K562 (cell line): ENCODE results near the gene WTAP. TPM values are rescaled to one million over a fixed set of nuclear protein-coding genes. Genes with fewer than 3 reads are reported as not detected.

Source experiments
- BRD4 ChIP-seq: fragments of 200-600 bp; sonication (generic); IDR thresholded peaks from 2 replicates; pipeline ENCODE4 v1.6.1; 2017; ENCODE audit warnings: inconsistent platforms
- CBX1 ChIP-seq: sonication (generic); IDR thresholded peaks from 2 replicates; pipeline ENCODE4 v1.6.1; 2016; ENCODE audit warnings: antibody characterized with exemption, low read depth, mild to moderate bottlenecking
- CCNT2 ChIP-seq: IDR thresholded peaks from 2 replicates; pipeline ENCODE4 v1.6.1; 2011; ENCODE audit warnings: borderline replicate concordance, low read depth, mild to moderate bottlenecking, moderate library complexity, mixed read lengths, low read length; ENCODE audit not compliant: insufficient read length; ENCODE audit errors: extremely low read depth
- GTF2F1 ChIP-seq: IDR thresholded peaks from 2 replicates; pipeline ENCODE4 v1.6.1; 2011; ENCODE audit warnings: low read depth, low read length, improper control_type of control experiment
- HDAC3 ChIP-seq: fragments of 450-650 bp; IDR thresholded peaks from 2 replicates; pipeline ENCODE4 v1.6.1; 2018; ENCODE audit warnings: borderline replicate concordance, mild to moderate bottlenecking, moderate library complexity; ENCODE audit not compliant: partially characterized antibody
- LARP7 ChIP-seq: fragments of 450-650 bp; IDR thresholded peaks from 2 replicates; pipeline ENCODE4 v1.6.1; 2016
- LCOR ChIP-seq: sonication (generic); formaldehyde crosslinking; IDR thresholded peaks from 2 replicates; pipeline ENCODE4 v1.8.0; 2022; ENCODE audit warnings: mild to moderate bottlenecking, missing genetic modification reagents
- SP2 ChIP-seq: IDR thresholded peaks from 2 replicates; pipeline ENCODE4 v1.6.1; 2011; ENCODE audit warnings: mild to moderate bottlenecking, low read depth, low read length, moderate library complexity; ENCODE audit not compliant: poor library complexity, severe bottlenecking; ENCODE audit errors: extremely low read depth
- ZNF253 ChIP-seq: fragments of 250-450 bp; sonication (Bioruptor Pico); conservative IDR thresholded peaks from 2 replicates; pipeline ENCODE4 v1.6.1; 2021; ENCODE audit warnings: mild to moderate bottlenecking
- ZNF445 ChIP-seq: fragments of 250-450 bp; sonication (Bioruptor Pico); IDR thresholded peaks from 2 replicates; pipeline ENCODE4 v1.4.0; 2020; ENCODE audit warnings: low read depth, mild to moderate bottlenecking, moderate library complexity
- polyA plus RNA-seq, 8 experiments: library from polyadenylated mRNA; depleted of rRNA in 4 of 8; stranded (reverse) in 5 of 8; unstranded in 3 of 8; fragments of >200 nt; fragmentation: Nextera tagmentation in 2 of 8; fragmentation: Illumina TruSeq in 1 of 8; extraction: Ambion mirVana in 2 of 8; extraction: Trizol in 1 of 8; gene quantifications; 2 replicates each; pipeline versions ENCODE4 v1.2.1 to v1.2.3, GENCODE V29; 2011 to 2014; ENCODE audit warnings: inconsistent platforms in 1 of 8, missing spikeins in 1 of 8
- total RNA-seq, 7 experiments: library from RNA; depleted of rRNA in 6 of 7; stranded (reverse); fragments of >200 nt in 6 of 7; fragmentation: Illumina TruSeq in 2 of 7; extraction: Trizol in 2 of 7; gene quantifications; 2 replicates each; pipeline versions ENCODE4 v1.2.1 to v1.2.3, GENCODE V29; 2011 to 2021; ENCODE audit warnings: low replicate concordance in 1 of 7
- TF ChIP-seq, protein P1 (sequence below), 2 experiments: fragments of 450-650 bp in 1 of 2; sonication (generic) in 1 of 2; formaldehyde crosslinking in 1 of 2; IDR thresholded peaks; 2 replicates each; pipeline versions ENCODE4 v1.7.1 to v1.9.0; 2016 to 2022; ENCODE audit warnings: inconsistent platforms in 1 of 2, mild to moderate bottlenecking in 1 of 2, missing genetic modification reagents in 1 of 2
- TF ChIP-seq, protein P2 (sequence below): fragments of 450-650 bp; conservative IDR thresholded peaks from 2 replicates; pipeline ENCODE4 v1.6.1; 2016; ENCODE audit warnings: missing genetic modification characterization, low read depth, mild to moderate bottlenecking, control low read depth, missing compliant biosample characterization
- TF ChIP-seq, protein P3 (sequence below): sonication (generic); IDR thresholded peaks from 2 replicates; pipeline ENCODE4 v1.6.1; 2016
- TF ChIP-seq, protein P4 (sequence below): sonication (generic); formaldehyde crosslinking; IDR thresholded peaks from 2 replicates; pipeline ENCODE4 v1.8.0; 2022; ENCODE audit warnings: mild to moderate bottlenecking, missing genetic modification reagents

Gene WTAP
- total and polyA plus RNA-seq, 9 of the 15 experiments (the other 6 are each of a cell fraction or from before 2014, with no cell fraction given): 52.4 to 156 (median 110) TPM

DNA sequence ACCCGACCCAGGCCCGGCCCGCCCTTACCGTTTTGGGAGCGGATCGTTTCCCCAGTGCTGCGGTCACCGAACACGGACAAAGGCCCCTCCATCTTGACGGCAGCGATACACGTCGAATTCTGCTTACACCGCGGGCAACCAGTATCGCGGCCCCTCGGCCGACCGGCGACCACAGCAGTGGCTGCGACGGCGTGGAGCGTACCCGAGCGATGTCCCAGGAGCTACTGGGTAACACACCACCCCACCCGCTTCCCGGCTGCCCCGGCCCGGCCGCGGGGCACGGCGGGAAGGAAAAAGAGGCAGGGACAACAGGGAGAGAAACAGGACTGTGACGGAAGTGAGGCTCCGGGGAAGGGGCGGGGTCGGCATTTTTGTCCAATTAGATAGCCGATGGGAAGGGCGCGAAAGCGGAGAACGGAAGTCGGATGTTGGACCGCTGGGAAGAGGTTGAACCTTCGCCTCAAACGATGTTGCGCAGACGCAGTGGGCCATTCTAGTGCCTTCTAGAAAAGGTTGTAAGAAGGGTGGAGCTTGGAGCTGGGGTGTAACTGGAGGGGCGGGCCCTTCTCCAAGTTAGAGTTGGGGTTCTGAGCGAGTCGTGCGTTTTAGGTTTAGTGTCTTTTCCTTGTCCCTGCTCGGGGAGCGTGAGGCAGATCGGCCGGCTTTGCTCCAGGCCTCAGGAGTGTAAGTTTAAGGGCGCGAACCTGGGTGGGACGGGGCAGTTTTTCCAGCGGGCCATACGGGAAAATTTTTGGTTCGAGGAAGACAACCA, 62.3 kb downstream of the WTAP start, which contains the start of gene TCP1 (continued):
- TF ChIP-seq SP2 (peak; percentile 19), HDAC3 (no peak), LCOR (CRISPR knock-in tag) (peak; percentile 37; the same call in 1 of the 2 replicates), LARP7 (peak; percentile 55; the same call in 1 of the 2 replicates), GTF2F1 (peak; percentile 88), CBX1 (peak; percentile 81; the same call in 1 of the 2 replicates), CCNT2 (peak; percentile 56), ZNF445 (CRISPR knock-in tag) (0 out of 2 replicates have a peak, but pooled peaks have one; percentile 82), BRD4 (0 out of 2 replicates have a peak, but pooled peaks have one; percentile 33), ZNF253 (CRISPR knock-in tag) (no peak)
- TF ChIP-seq, protein P1, sequence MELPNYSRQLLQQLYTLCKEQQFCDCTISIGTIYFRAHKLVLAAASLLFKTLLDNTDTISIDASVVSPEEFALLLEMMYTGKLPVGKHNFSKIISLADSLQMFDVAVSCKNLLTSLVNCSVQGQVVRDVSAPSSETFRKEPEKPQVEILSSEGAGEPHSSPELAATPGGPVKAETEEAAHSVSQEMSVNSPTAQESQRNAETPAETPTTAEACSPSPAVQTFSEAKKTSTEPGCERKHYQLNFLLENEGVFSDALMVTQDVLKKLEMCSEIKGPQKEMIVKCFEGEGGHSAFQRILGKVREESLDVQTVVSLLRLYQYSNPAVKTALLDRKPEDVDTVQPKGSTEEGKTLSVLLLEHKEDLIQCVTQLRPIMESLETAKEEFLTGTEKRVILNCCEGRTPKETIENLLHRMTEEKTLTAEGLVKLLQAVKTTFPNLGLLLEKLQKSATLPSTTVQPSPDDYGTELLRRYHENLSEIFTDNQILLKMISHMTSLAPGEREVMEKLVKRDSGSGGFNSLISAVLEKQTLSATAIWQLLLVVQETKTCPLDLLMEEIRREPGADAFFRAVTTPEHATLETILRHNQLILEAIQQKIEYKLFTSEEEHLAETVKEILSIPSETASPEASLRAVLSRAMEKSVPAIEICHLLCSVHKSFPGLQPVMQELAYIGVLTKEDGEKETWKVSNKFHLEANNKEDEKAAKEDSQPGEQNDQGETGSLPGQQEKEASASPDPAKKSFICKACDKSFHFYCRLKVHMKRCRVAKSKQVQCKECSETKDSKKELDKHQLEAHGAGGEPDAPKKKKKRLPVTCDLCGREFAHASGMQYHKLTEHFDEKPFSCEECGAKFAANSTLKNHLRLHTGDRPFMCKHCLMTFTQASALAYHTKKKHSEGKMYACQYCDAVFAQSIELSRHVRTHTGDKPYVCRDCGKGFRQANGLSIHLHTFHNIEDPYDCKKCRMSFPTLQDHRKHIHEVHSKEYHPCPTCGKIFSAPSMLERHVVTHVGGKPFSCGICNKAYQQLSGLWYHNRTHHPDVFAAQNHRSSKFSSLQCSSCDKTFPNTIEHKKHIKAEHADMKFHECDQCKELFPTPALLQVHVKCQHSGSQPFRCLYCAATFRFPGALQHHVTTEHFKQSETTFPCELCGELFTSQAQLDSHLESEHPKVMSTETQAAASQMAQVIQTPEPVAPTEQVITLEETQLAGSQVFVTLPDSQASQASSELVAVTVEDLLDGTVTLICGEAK (IDR thresholded peaks at IDR 0.05): peak; percentile 96
- TF ChIP-seq, protein P1 (CRISPR knock-in tag; IDR thresholded peaks at IDR 0.05): no peak
- TF ChIP-seq, protein P2, sequence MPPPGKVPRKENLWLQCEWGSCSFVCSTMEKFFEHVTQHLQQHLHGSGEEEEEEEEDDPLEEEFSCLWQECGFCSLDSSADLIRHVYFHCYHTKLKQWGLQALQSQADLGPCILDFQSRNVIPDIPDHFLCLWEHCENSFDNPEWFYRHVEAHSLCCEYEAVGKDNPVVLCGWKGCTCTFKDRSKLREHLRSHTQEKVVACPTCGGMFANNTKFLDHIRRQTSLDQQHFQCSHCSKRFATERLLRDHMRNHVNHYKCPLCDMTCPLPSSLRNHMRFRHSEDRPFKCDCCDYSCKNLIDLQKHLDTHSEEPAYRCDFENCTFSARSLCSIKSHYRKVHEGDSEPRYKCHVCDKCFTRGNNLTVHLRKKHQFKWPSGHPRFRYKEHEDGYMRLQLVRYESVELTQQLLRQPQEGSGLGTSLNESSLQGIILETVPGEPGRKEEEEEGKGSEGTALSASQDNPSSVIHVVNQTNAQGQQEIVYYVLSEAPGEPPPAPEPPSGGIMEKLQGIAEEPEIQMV (tag): no peak
- TF ChIP-seq, protein P3, sequence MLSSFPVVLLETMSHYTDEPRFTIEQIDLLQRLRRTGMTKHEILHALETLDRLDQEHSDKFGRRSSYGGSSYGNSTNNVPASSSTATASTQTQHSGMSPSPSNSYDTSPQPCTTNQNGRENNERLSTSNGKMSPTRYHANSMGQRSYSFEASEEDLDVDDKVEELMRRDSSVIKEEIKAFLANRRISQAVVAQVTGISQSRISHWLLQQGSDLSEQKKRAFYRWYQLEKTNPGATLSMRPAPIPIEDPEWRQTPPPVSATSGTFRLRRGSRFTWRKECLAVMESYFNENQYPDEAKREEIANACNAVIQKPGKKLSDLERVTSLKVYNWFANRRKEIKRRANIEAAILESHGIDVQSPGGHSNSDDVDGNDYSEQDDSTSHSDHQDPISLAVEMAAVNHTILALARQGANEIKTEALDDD: no peak; the same call in 1 of the 2 replicates
- TF ChIP-seq, protein P4, sequence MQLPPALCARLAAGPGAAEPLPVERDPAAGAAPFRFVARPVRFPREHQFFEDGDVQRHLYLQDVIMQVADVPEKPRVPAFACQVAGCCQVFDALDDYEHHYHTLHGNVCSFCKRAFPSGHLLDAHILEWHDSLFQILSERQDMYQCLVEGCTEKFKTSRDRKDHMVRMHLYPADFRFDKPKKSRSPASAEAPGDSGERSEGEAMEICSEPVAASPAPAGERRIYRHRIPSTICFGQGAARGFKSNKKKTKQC (CRISPR knock-in tag): no peak
